ENCODE results near the gene SORCS2.

The SORCS2 gene

GRCh38 chr4:7609316-7609715 lies 417.0 kb downstream of the SORCS2 start:
- no peak for DNase-seq

- no peak for DNase-seq
Measured at GRCh38 chr4:7610022-7610670, 417.8 kb downstream of the SORCS2 start.

GRCh38 chr4:7610841-7611240 lies 418.5 kb downstream of the SORCS2 start:
- DNase-seq = no peak

- DNase-seq = no peak
Measured at GRCh38 chr4:7612311-7612897, 420.1 kb downstream of the SORCS2 start.

- no peak for DNase-seq
Measured at GRCh38 chr4:7614350-7614949, 422.1 kb downstream of the SORCS2 start.

- no peak for DNase-seq
Measured at GRCh38 chr4:7616193-7616592, 423.9 kb downstream of the SORCS2 start.

GRCh38 chr4:7618361-7618760 lies 426.0 kb downstream of the SORCS2 start:
- no peak for DNase-seq

- DNase-seq = no peak
Measured at GRCh38 chr4:7620086-7620813, 427.9 kb downstream of the SORCS2 start.

- no peak for DNase-seq
Measured at GRCh38 chr4:7620814-7621176, 428.5 kb downstream of the SORCS2 start.

- DNase-seq = no peak
Measured at GRCh38 chr4:7621252-7622035, 429.1 kb downstream of the SORCS2 start.

GRCh38 chr4:7622371-7622770 lies 430.0 kb downstream of the SORCS2 start:
- no peak for DNase-seq

GRCh38 chr4:7623468-7623867 lies 431.1 kb downstream of the SORCS2 start:
- no peak for DNase-seq

GRCh38 chr4:7624396-7624980 lies 432.1 kb downstream of the SORCS2 start:
- DNase-seq = no peak

GRCh38 chr4:7625071-7625470 lies 432.7 kb downstream of the SORCS2 start:
- DNase-seq = no peak

GRCh38 chr4:7626531-7626930 lies 434.2 kb downstream of the SORCS2 start:
- no peak for DNase-seq

GRCh38 chr4:7627251-7628250 lies 435.2 kb downstream of the SORCS2 start:
- DNase-seq = no peak

GRCh38 chr4:7628432-7628831 lies 436.1 kb downstream of the SORCS2 start:
- no peak for DNase-seq

GRCh38 chr4:7629501-7630254 lies 437.3 kb downstream of the SORCS2 start:
- DNase-seq = no peak

GRCh38 chr4:7630568-7631287 lies 438.4 kb downstream of the SORCS2 start:
- DNase-seq = no peak

Data from activated CD4-positive, alpha-beta T cell treated with anti-CD3 and anti-CD28 coated beads for 4 hours (primary cell).